D341Med (cell line): ENCODE measurements around the gene CALU.

Source experiments
- DNase-seq: peaks from one replicate; pipeline ENCODE4 v3.0.0; 2012; ENCODE audit warnings: low spot score

The CALU gene

DNA sequence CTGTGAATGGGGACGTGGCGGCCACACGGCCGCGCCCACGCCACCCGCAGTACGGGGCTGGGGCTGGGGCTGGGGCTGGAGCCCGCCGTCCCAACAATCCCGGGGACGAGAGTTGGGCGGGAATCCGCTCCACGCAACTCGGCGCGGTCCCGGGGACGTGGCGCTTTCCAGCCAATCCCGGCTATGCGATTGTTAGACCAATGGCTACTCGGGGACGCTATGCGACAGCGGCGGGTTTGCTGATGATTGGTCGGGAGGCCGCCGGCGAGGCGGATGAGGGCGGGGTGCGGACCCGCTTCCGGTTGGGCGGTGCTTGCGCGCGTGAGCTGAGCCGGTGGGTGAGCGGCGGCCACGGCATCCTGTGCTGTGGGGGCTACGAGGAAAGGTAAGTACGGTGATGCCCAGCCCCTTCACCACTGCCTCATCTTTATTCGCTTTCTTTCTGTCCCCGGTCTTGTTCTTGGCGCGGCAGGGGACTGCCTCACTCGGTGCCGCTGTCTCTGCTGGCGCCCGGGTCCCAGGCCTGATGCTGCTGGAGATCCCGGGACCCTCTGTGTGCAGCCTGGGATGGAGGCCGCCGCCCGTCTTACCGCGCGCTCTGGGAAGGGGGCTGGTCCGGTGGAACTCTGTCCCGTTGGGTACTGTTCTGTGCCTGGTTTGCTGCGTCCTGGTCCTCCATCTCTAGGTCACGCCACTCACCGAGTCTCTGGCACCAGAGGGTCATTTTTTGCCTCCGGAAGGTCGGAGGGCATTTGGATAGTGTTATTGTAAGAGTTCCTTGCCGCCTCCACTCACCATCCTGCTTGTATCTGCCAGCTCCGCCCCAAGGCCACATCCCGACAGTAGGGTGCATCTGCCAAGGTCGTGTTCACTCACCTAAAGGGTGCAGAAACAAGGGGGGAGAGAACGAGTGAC is at the start of gene CALU:
TSS of gene CALU (plus strand) at position 312 of the 915 bp plus-strand sequence. CDS start 9,225 bp downstream, outside the sequence.
- peak; percentile 99 for DNase-seq

GRCh38 chr7:128691227-128691626 is 47.9 kb upstream of the CALU start:
- DNase-seq: no peak

DNA sequence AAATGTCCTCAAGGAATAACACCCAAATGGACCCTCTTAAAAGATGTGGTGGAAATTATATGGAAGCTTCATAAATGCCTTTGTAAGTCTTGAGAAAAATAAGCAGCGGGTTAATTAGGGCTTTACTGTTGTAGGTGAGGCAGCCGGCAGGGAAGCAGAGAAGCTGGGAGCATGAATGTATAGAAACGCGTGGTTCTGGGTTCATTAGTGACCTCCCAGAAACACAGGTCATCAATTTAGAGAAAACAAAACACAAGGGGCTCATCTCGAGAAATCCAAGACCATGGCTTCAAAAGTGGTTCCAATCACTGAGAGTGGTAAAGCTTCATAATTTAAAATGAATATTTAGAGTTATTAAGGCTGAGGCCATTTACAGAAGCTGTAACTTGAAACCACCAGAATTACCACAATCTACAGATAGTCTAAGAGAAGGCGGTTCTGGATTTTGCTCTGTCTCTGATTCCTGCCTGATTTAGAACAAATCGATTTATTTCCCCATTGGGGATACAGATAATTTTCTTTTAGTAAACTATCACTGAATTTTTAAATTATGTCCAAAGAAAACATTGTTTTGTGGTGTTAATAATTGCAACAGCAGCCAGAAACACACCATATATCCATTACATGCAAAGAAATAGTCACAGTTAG is 46.4 kb upstream of the CALU start:
- no peak for DNase-seq

GRCh38 chr7:128693373-128694015 is 45.7 kb upstream of the CALU start:
- no peak for DNase-seq

GRCh38 chr7:128694738-128695137 is 44.4 kb upstream of the CALU start:
- no peak for DNase-seq

DNA sequence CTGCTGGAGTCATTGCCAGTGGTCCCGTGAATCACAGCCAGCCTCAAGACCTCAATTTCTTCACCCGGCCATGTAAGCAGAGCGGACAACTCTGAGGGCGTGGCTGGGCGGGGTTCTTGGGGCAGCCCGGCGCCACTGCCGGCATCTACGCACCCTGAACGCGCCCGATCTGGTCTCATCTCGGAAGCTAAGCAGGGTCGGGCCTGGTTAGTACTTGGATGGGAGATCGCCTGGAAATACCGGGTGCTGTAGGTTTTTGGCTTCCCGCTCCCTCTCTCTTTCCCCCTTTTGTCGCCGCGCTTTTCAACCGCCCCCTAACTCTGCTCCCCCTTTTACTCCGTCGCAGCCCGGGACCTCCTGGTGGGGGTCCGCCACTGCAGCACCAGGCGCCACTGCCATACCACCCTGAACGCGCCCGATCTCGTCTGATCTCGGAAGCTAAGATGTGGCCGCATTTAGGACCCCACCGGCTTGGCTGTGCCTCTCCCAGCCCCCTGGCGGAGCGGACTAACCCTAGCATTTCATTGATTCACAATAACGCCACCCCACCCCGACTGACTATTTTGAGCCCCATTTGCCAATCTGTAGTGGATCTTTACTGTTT is 41.8 kb upstream of the CALU start:
- DNase-seq: peak; percentile 76

DNA sequence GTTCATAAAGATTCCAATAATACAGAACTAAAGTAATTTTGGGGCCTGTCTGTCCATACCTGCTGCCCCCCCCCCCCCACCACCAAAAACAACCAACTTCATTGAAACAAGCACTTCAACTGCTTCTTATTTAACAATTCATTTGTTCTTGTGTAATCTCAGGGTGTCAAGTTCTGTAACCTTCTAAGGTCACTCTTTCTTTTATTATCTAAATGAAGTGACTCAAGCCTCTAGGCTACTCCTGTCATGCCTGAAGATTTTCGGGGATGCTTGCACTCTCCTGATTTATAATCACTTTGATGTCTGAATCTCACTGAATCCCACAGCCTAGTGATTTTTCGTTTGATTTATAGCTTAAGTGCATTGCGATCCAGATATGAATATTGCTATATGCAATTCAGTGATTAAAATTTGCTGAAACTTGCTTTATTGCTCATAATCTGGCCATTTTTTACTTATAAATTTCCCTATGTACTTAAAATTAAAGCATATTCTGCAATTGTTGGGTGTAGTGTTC is 39.9 kb upstream of the CALU start:
- no peak for DNase-seq

GRCh38 chr7:128699895-128700294 is 39.3 kb upstream of the CALU start:
- no peak for DNase-seq

DNA sequence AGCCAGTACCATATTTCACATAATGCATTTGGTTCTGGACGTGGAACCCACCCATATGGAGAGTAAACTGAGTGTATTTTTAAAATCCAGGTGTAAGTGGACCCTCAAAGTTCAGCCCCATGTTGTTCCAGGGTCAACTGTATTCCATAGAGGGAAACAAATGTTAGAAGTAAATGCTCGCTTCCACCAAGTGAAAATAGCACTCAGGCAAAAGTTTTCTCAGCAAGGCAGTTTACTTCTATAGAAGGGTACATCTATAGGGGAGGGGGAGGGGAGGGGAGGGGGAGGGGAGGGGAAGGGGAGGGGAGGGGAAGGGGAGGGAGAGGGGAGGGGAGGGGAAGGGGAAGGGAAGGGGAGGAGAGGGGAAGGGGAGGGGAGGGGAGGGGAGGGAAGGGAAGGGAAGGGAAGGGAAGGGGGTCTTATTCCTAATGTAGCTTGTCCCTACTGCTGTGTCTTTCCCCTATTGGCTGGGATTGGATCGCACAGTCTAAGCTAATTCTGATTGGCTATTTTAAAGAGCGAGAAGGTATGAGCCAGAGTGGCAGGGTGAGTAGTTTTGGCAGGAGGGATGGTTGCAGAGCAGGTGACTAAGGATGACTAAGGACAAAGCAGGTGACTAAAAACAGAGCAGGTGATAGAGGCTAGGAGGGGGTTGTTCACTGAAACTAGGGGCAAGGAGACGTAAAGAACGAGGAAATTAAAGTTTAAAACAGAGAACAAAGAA is 37.9 kb upstream of the CALU start:
- no peak for DNase-seq

DNA sequence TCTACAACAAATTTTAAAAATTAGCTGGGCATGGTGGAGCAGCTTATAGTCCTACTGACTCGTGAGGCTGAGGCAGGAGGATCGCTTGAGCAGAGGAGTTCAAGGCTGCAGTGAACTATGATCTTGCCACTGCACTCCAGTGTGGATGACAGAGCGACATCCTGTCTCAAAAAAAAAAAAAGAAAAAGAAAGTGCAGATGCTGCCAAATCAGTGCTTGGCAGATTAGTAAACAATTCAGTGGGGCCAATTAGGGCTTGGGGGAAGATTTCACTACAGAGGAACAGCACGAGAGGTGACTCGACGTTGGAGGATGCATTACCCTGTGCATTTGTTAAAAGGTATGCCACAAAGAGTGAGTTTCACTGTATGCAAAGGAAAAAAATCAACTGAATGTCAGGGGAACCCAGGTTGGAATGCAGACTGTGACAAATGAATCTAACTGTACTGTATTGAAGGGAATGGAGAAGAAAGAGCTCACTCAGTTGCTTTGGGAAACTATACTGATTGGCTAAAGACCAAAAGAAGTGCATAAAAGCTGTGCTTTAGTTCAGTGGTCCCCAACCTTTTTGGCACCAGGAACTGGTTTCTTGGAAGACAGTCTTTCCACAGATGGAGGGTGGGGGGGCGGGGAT is 35.4 kb upstream of the CALU start:
- no peak for DNase-seq

GRCh38 chr7:128705891-128706333 is 33.2 kb upstream of the CALU start:
- DNase-seq: no peak

DNA sequence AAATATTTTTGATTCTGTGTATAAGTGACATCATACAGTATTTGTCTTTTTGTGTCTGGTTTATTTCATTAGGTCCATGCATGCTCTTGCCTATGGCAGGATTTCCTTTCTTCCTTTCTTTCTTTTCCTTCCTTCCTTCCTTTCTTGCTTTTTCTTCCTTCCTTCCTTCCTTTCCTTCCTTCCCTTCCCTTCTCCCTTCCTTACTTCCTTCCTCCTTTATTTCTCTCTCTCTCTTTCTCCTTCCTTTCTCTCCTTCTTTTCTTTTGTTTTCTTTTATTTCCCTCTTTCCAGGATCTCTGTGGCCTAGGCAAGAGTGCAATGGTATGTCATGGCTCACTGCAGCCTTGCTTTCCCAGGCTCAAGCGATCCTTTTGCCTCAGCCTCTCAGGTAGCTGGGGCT is 31.4 kb upstream of the CALU start:
- no peak for DNase-seq

DNA sequence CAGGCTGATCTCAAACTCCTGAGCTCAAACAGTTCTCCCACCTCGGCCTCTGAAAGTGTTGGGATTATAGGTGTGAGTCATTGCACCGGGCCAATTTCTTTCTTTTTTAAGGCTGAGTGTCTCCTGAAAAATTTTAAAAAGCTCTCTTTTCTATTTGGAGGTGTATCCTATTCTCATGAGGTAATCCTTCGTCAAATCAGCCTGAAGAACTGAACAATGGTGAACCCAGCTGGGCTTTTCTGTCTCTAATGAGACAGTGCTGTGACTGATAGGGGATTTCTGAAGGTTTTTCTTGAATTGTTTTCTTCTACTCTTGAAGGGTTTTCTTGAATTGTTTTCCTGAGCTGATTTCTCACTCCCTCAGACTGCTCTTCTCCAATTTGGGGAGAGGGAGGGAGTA is 30.9 kb upstream of the CALU start:
- no peak for DNase-seq

DNA sequence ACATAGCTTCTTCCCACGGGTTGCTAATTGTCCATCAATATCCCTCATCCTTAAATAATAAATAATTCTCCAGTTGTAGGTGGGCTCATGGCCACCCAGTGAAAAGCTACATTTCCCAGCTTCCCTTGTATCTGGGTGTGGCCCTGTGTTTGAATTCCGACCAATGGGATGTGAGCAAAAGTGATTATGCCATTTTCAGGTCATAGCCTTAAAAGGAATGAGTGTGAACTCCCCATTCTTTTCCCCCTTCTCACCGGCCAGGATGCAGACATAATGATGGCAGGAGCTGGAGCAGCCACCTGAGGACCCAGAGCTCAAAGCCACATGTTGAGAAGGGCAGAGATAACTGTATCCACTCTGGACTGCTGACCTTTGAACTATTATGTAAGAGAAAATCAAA is 30.3 kb upstream of the CALU start:
- DNase-seq: no peak

DNA sequence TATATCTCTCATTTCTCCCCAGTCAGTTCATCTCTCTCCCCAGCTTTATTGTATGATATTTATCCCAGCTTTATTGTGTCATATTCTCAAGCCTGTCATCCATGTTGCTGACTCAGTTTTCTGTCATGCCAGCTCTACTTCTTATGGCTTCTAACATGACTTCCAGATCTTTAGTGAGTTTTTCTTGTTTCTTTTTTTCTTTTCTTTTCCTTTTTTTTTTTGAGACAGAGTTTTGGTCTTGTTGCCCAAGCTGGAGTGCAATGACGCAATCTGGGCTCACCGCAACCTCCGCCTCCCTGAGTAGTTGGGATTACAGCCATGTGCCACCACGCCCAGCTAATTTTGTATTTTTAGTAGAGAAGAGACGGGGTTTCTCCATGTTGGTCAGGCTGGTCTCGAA is 28.7 kb upstream of the CALU start:
- no peak for DNase-seq

GRCh38 chr7:128713794-128714193 is 25.4 kb upstream of the CALU start:
- no peak for DNase-seq

GRCh38 chr7:128714701-128715495 is 24.3 kb upstream of the CALU start:
- DNase-seq: no peak

GRCh38 chr7:128718967-128719642 is 20.1 kb upstream of the CALU start:
- DNase-seq: no peak

DNA sequence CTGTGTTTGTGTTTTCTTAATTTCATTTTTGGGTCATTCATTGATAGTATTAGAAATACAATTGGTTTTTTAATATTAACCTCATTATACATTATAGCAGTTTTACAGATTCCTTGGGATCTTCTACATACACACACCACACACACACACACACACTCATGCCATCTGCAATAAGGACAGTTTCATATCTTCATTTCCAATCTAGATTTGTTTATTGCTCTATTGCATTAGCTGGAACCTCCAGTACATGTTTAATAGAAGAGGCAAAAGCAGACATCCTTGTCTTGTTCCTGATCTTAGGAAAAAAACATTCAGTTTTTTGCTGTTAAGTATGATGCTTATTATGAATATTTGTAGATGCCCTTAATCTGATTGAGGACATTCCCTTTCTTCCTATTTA is 17.8 kb upstream of the CALU start:
- no peak for DNase-seq

DNA sequence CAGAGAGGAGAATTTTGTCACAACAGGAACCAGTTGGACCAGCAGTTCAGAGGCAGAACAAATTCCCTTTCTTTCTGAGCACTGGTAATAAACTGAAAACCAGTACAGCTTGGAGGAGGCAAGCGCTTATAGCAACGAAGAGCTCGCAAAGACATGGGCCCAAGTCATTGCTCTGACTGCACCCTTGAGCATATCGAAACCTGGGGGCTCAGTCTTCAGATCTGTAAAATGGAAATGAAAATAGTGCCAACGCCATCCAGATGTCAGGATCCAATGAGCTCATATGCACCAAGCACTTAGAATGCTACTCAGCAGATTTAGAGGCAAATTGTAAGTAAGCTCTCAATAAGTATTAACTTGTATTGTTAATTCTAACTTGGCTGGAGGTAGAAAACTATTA is 14.4 kb upstream of the CALU start:
- no peak for DNase-seq
